Aorta (tissue), 5 donors: ENCODE measurements around the gene SH3RF3. TPM values are rescaled to one million over a fixed set of nuclear protein-coding genes. Genes with fewer than 3 reads are reported as not detected.
"Not testable (repeated sequence)": the region's sequence is repeated elsewhere in the genome, so short reads cannot be mapped to it uniquely, and the experiment has no call there.

Experiments used
- ATAC-seq: fragments of 200-7000 bp; cut with Tn5 transposase; one replicate; pipeline ENCODE4 v1.9.1; 2022; ENCODE audit warnings: moderate library complexity; ENCODE audit not compliant: low FRiP score
- DNase-seq, 2 donors: peaks; one replicate each; pipeline ENCODE4 v3.0.0-alpha.2; 2020
- H3K27ac ChIP-seq, 2 donors: one replicate each; pipeline ENCODE4 v1.5.1; 2013; ENCODE audit warnings: low read length in 2 of 2, mild to moderate bottlenecking in 2 of 2, moderate library complexity in 2 of 2, control low read depth in 1 of 2, inconsistent platforms in 1 of 2, low read depth in 1 of 2
- H3K27me3 ChIP-seq, 2 donors: one replicate each; pipeline ENCODE4 v1.6.1; 2013; ENCODE audit warnings: control low read depth in 1 of 2, low read length in 1 of 2, mild to moderate bottlenecking in 1 of 2, moderate library complexity in 1 of 2; ENCODE audit not compliant: insufficient read depth in 2 of 2, control insufficient read depth in 1 of 2
- H3K36me3 ChIP-seq, 2 donors: one replicate each; pipeline ENCODE4 v1.6.1; 2013; ENCODE audit warnings: control low read depth in 1 of 2, low read length in 1 of 2, mild to moderate bottlenecking in 1 of 2; ENCODE audit not compliant: insufficient read depth in 2 of 2, control insufficient read depth in 1 of 2
- H3K4me1 ChIP-seq, 2 donors: one replicate each; pipeline ENCODE4 v1.6.1; 2013; ENCODE audit warnings: low read length in 2 of 2, control low read depth in 1 of 2, mild to moderate bottlenecking in 1 of 2, moderate library complexity in 1 of 2; ENCODE audit not compliant: insufficient read depth in 2 of 2, control insufficient read depth in 1 of 2
- H3K4me3 ChIP-seq, 2 donors: one replicate each; pipeline ENCODE4 v1.5.1; 2013; ENCODE audit warnings: low read length in 2 of 2, control low read depth in 1 of 2, mild to moderate bottlenecking in 1 of 2
- H3K9me3 ChIP-seq: one replicate; pipeline ENCODE4 v1.6.1; 2013; ENCODE audit warnings: mild to moderate bottlenecking, low read length; ENCODE audit not compliant: control insufficient read depth
- WGBS, 2 donors: extraction: QIAGEN DNeasy Blood & Tissue Kit; methylation state at CpG; one replicate each; pipeline ENCODE4 v1.1.7; 2013; 5-methylcytosine and 5-hydroxymethylcytosine counted together
- intact Hi-C, 2 donors: fragments of 100-400 bp; cut with DNase I; formaldehyde crosslinking; loops; one replicate each; pipeline versions ENCODE4 v1.14.2 to v1.15.0; 2022
- polyA plus RNA-seq, 2 donors: library from polyadenylated mRNA; stranded (reverse); fragments of 200-250 nt; gene quantifications; one replicate each; pipeline ENCODE4 v1.2.3, GENCODE V29; 2013
- total RNA-seq, 2 donors: library from RNA; stranded (reverse); fragmentation: NEBNext Ultra II Directional; extraction: Animal tissue kit (Norgen Biotek cat#: 25700); gene quantifications; one replicate each; pipeline ENCODE4 v1.2.1, GENCODE V29; 2021
- donor health status: healthy with polysubstance abuse.
- donor health status: Bipolar disorder and iron deficiency.
- donor health status: DM: no; HTN: no; CAD: no.
- donor health status: DM: no; HTN: no; CAD: no.
- donor health status: DM: yes; HTN: yes; CAD: no.

Gene SH3RF3
- total and polyA plus RNA-seq, 4 donors: 3.1 to 24.4 (median 18.0) TPM

GRCh38 chr2:109105113-109105512, 23.9 kb upstream of the SH3RF3 start:
- Histone ChIP-seq H3K27ac (no peak overlapping the region), H3K4me3 (no peak overlapping the region), H3K4me1 (no peaks in the 10 kb centered on the region), H3K36me3 (no peaks in the 10 kb centered on the region), H3K9me3 (no peaks in the 10 kb centered on the region), H3K27me3 (no peaks in the 10 kb centered on the region)
- ATAC-seq (no peak), DNase-seq (peak in 1 of 2 donors; percentile 23)
- WGBS, 2 donors: 92 to 94% methylated on average over 5 of the region's 5 CpGs
- intact Hi-C loops: no loop called here

GRCh38 chr2:109108740-109109139, 20.3 kb upstream of the SH3RF3 start:
- Histone ChIP-seq H3K9me3 (no peaks in the 10 kb centered on the region), H3K4me1 (no peaks in the 10 kb centered on the region), H3K27ac (no peak overlapping the region), H3K4me3 (no peak overlapping the region), H3K36me3 (no peaks in the 10 kb centered on the region), H3K27me3 (no peaks in the 10 kb centered on the region)
- peak; percentile 36 for ATAC-seq
- DNase-seq: peak in 1 of 2 donors; percentile 53
- intact Hi-C loops: no loop called here
- 85 to 89% methylated on average over 9 of the region's 9 CpGs for WGBS, 2 donors

GRCh38 chr2:109109342-109109741, 19.7 kb upstream of the SH3RF3 start:
- no peaks in the 10 kb centered on the region for H3K4me1 ChIP-seq
- H3K4me3 ChIP-seq: no peak overlapping the region
- no peak overlapping the region for H3K27ac ChIP-seq
- intact Hi-C loops: no loop called here
- no peak for DNase-seq
- H3K36me3 ChIP-seq: no peaks in the 10 kb centered on the region
- no peaks in the 10 kb centered on the region for H3K9me3 ChIP-seq
- WGBS, 2 donors: 91 to 100% methylated on average over 2 of the region's 2 CpGs
- no peaks in the 10 kb centered on the region for H3K27me3 ChIP-seq
- ATAC-seq: no peak

- Histone ChIP-seq H3K27me3 (no peaks in the 10 kb centered on the region), H3K27ac (no peak overlapping the region), H3K36me3 (no peaks in the 10 kb centered on the region), H3K4me1 (no peaks in the 10 kb centered on the region), H3K4me3 (no peak overlapping the region), H3K9me3 (no peaks in the 10 kb centered on the region)
- ATAC-seq (no peak), DNase-seq (no peak)
- 78 to 81% methylated on average over 7 of the region's 7 CpGs for WGBS, 2 donors
- intact Hi-C loops: no loop called here
These were observed 18.8 kb upstream of the SH3RF3 start for GRCh38 chr2:109110170-109110569.

- WGBS, 2 donors: 94% methylated on average over 9 of the region's 9 CpGs
- H3K9me3 ChIP-seq, H3K36me3 ChIP-seq, H3K27ac ChIP-seq, H3K4me1 ChIP-seq, DNase-seq, intact Hi-C loops, ATAC-seq, H3K27me3 ChIP-seq, H3K4me3 ChIP-seq: not testable (repeated sequence)
These were observed 11.8 kb upstream of the SH3RF3 start for GRCh38 chr2:109117181-109117580.

- intact Hi-C loops: no loop called here
- H3K9me3 ChIP-seq: no peaks in the 10 kb centered on the region
- H3K27me3 ChIP-seq: no peaks in the 10 kb centered on the region
- DNase-seq (no peak), ATAC-seq (no peak)
- H3K27ac ChIP-seq: no peak overlapping the region
- no peaks in the 10 kb centered on the region for H3K4me1 ChIP-seq
- no peaks in the 10 kb centered on the region for H3K36me3 ChIP-seq
- 98 to 99% methylated on average over 4 of the region's 4 CpGs for WGBS, 2 donors
- H3K4me3 ChIP-seq: no peak overlapping the region
These were observed 11.2 kb upstream of the SH3RF3 start for GRCh38 chr2:109117780-109118179.

GRCh38 chr2:109118321-109118720, 10.7 kb upstream of the SH3RF3 start:
- no peak overlapping the region for H3K4me3 ChIP-seq
- no peaks in the 10 kb centered on the region for H3K4me1 ChIP-seq
- 89 to 95% methylated on average over 9 of the region's 9 CpGs for WGBS, 2 donors
- H3K27ac ChIP-seq: no peak overlapping the region
- no peaks in the 10 kb centered on the region for H3K9me3 ChIP-seq
- ATAC-seq: no peak
- H3K36me3 ChIP-seq: no peaks in the 10 kb centered on the region
- no peak for DNase-seq
- intact Hi-C loops: no loop called here
- H3K27me3 ChIP-seq: no peaks in the 10 kb centered on the region

- Histone ChIP-seq H3K9me3 (no peaks in the 10 kb centered on the region), H3K27me3 (no peaks in the 10 kb centered on the region), H3K4me3 (no peak overlapping the region), H3K36me3 (no peaks in the 10 kb centered on the region), H3K27ac (no peak overlapping the region), H3K4me1 (no peaks in the 10 kb centered on the region)
- ATAC-seq (no peak), DNase-seq (peak in 1 of 2 donors; percentile 26)
- WGBS, 2 donors: 95 to 97% methylated on average over 3 of the region's 3 CpGs
- intact Hi-C loops: no loop called here
These were observed 8.8 kb upstream of the SH3RF3 start for GRCh38 chr2:109120166-109120565.

- H3K27ac ChIP-seq, H3K9me3 ChIP-seq, intact Hi-C loops, H3K4me1 ChIP-seq, ATAC-seq, H3K27me3 ChIP-seq, H3K36me3 ChIP-seq, H3K4me3 ChIP-seq: not testable (repeated sequence)
- DNase-seq: peak in 1 of 2 donors; percentile 30
- 93 to 95% methylated on average over 10 of the region's 10 CpGs for WGBS, 2 donors
These were observed 8.3 kb upstream of the SH3RF3 start for GRCh38 chr2:109120686-109121085.
